HepG2 (cell line): ENCODE results near the gene MID2. TPM values are rescaled to one million over a fixed set of nuclear protein-coding genes. Genes with fewer than 3 reads are reported as not detected.

Experiments
- ATAC-seq: fragments of 200-7000 bp; cut with Tn5 transposase; 3 replicates; pipeline ENCODE4 v1.9.1; 2020; ENCODE audit warnings: mild to moderate bottlenecking, moderate library complexity
- BruUV-seq: library from RNA; stranded (reverse); fragments of 400-500 nt; replicated peaks from 2 replicates; lab custom pipeline; 2021; lab: Mats Ljungman, UMichigan
- CTCF ChIA-PET: fragments of 300-600 bp; formaldehyde crosslinking; extraction: SDS; loops from one replicate; lab custom pipeline; 2021; ENCODE audit warnings: low total read pairs, inconsistent platforms, low intra/inter-chr PET ratio; lab: Yijun Ruan, JAX
- POLR2A ChIA-PET: fragments of 350-600 bp; sonication (Branson Sonifier 250); formaldehyde crosslinking; loops from one replicate; lab custom pipeline; 2020; ENCODE audit warnings: antibody characterized with exemption, inconsistent platforms; lab: Yijun Ruan, JAX
- DNase-seq: peaks from one replicate; pipeline ENCODE4 v3.0.0-alpha.2; 2015; ENCODE audit warnings: low spot score
- FAIRE-seq: peaks from 3 replicates; lab custom pipeline; 2011; peaks lifted over from hg19 to GRCh38; lab: Jason Lieb, UNC
- H2AFZ ChIP-seq: one replicate; pipeline ENCODE4 v1.6.1; 2011; ENCODE audit warnings: low read length, inconsistent platforms
- H3K27ac ChIP-seq: fragments of 300-600 bp; 3 replicates; pipeline ENCODE4 v1.8.0; 2011; ENCODE audit warnings: mixed run types, mild to moderate bottlenecking, mixed read lengths, low read length, inconsistent platforms; ENCODE audit not compliant: insufficient read depth; ENCODE audit errors: extremely low read length
- H3K27me3 ChIP-seq, 2 experiments: fragments of 200-600 bp in 1 of 2; 2 replicates in 1 of 2; 3 replicates in 1 of 2; pipeline versions ENCODE4 v1.6.0 to v1.8.0; 2011; ENCODE audit warnings: low read length in 2 of 2, mild to moderate bottlenecking in 2 of 2, moderate library complexity in 2 of 2, inconsistent platforms in 1 of 2; ENCODE audit not compliant: insufficient read depth in 2 of 2, control insufficient read depth in 1 of 2
- H3K36me3 ChIP-seq, 2 experiments: fragments of 200-600 bp in 1 of 2; replicated peaks in 1 of 2; 2 replicates in 1 of 2; 3 replicates in 1 of 2; pipeline versions ENCODE4 v1.5.1 to v1.8.0; 2011; ENCODE audit warnings: low read length in 2 of 2, inconsistent platforms in 1 of 2; ENCODE audit not compliant: insufficient read depth in 2 of 2, control insufficient read depth in 1 of 2
- H3K4me1 ChIP-seq: 2 replicates; pipeline ENCODE4 v1.5.1; 2012; ENCODE audit warnings: low read length, inconsistent platforms; ENCODE audit not compliant: insufficient read depth
- H3K4me2 ChIP-seq: 2 replicates; pipeline ENCODE4 v1.6.0; 2011; ENCODE audit warnings: low read depth, low read length, inconsistent platforms
- H3K4me3 ChIP-seq, 3 experiments: fragments of 200-600 bp in 1 of 3; sonication (generic), shearing (Covaris generic) in 1 of 3; replicated peaks in 1 of 3; 2 replicates each; pipeline ENCODE4 v1.5.1; 2011 to 2016; ENCODE audit warnings: low read length in 3 of 3, inconsistent platforms in 2 of 3, low read depth in 2 of 3, mild to moderate bottlenecking in 2 of 3, control low read depth in 1 of 3, mixed read lengths in 1 of 3; ENCODE audit not compliant: insufficient read depth in 1 of 3
- H3K79me2 ChIP-seq: one replicate; pipeline ENCODE4 v1.6.1; 2011; ENCODE audit warnings: low read length, inconsistent platforms; ENCODE audit not compliant: insufficient read depth
- H3K9ac ChIP-seq: 2 replicates; pipeline ENCODE4 v1.6.0; 2011; ENCODE audit warnings: mild to moderate bottlenecking, low read depth, low read length, inconsistent platforms; ENCODE audit not compliant: insufficient read depth
- H3K9me3 ChIP-seq: 2 replicates; pipeline ENCODE4 v1.5.1; 2012; ENCODE audit warnings: mild to moderate bottlenecking, low read length
- H4K20me1 ChIP-seq: 2 replicates; pipeline ENCODE4 v1.6.0; 2011; ENCODE audit warnings: inconsistent platforms, mild to moderate bottlenecking, low read length, moderate library complexity; ENCODE audit not compliant: insufficient read depth
- CREB1 ChIP-seq, 2 experiments: fragments of 450-650 bp in 1 of 2; IDR thresholded peaks; 2 replicates each; pipeline ENCODE4 v1.6.1; 2016 to 2017; ENCODE audit warnings: control low read depth in 1 of 2, mild to moderate bottlenecking in 1 of 2, missing compliant biosample characterization in 1 of 2, missing genetic modification characterization in 1 of 2
- ERF ChIP-seq: IDR thresholded peaks from 2 replicates; pipeline ENCODE4 v1.6.1; 2018; ENCODE audit warnings: missing biosample characterization, missing genetic modification reagents
- MEF2D ChIP-seq: sonication (generic); formaldehyde crosslinking; IDR thresholded peaks from 2 replicates; pipeline ENCODE4 v1.5.1; 2020; ENCODE audit warnings: mild to moderate bottlenecking, missing genetic modification reagents
- RFXAP ChIP-seq: sonication (generic); formaldehyde crosslinking; IDR thresholded peaks from 2 replicates; pipeline ENCODE4 v1.4.0; 2020; ENCODE audit warnings: missing genetic modification reagents, borderline replicate concordance
- SMC3 ChIP-seq: IDR thresholded peaks from 2 replicates; pipeline ENCODE4 v1.6.1; 2011; ENCODE audit warnings: low read length, improper control_type of control experiment
- STAG1 ChIP-seq: sonication (generic); formaldehyde crosslinking; IDR thresholded peaks from 2 replicates; pipeline ENCODE4 v1.4.0; 2020; ENCODE audit warnings: missing genetic modification reagents
- ZKSCAN8 ChIP-seq: IDR thresholded peaks from 2 replicates; pipeline ENCODE4 v1.6.1; 2016; ENCODE audit warnings: borderline replicate concordance, missing genetic modification reagents, missing compliant biosample characterization
- ZNF709 ChIP-seq: sonication (generic); formaldehyde crosslinking; IDR thresholded peaks from 2 replicates; pipeline ENCODE4 v1.5.0; 2020; ENCODE audit warnings: mild to moderate bottlenecking, missing genetic modification reagents
- WGBS: methylation state at CpG from one replicate; pipeline ENCODE4 v1.1.6; 2017; ENCODE audit warnings: low lambda C conversion rate; 5-methylcytosine and 5-hydroxymethylcytosine counted together
- in situ Hi-C: cut with HindIII; loops from 2 replicates; pipeline ENCODE4 v1.10.0; 2017; ENCODE audit warnings: low pct_unique_long_range_greater_than_20kb; ENCODE audit not compliant: extremely low pct_ligation_motif_present
- intact Hi-C: fragments of 100-400 bp; cut with micrococcal nuclease; formaldehyde crosslinking; loops from one replicate; pipeline ENCODE4 v1.10.0; 2022; ENCODE audit not compliant: unreplicated experiment
- polyA plus RNA-seq, 8 experiments: library from polyadenylated mRNA; depleted of rRNA in 3 of 8; stranded (reverse) in 7 of 8; unstranded in 1 of 8; fragments of >200 nt; fragmentation: Illumina TruSeq in 4 of 8; extraction: Trizol in 4 of 8; gene quantifications; 2 replicates each; pipeline versions ENCODE4 v1.2.1 to v1.2.3, GENCODE V29; 2011 to 2016; ENCODE audit warnings: low read depth in 4 of 8, missing spikeins in 1 of 8, mixed read lengths in 1 of 8; ENCODE audit not compliant: insufficient read depth in 1 of 8
- total RNA-seq, 5 experiments: library from RNA; depleted of rRNA; stranded (reverse); fragments of >200 nt; fragmentation: Illumina TruSeq; extraction: Trizol; gene quantifications; 2 replicates each; pipeline ENCODE4 v1.2.3, GENCODE V29; 2016; ENCODE audit warnings: low read depth in 1 of 5
- TF ChIP-seq, protein P1 (sequence below): sonication (generic); formaldehyde crosslinking; IDR thresholded peaks from 2 replicates; pipeline ENCODE4 v1.5.0; 2020; ENCODE audit warnings: mild to moderate bottlenecking, missing genetic modification reagents, moderate library complexity

Gene MID2
- total and polyA plus RNA-seq, 2 of the 13 experiments (the other 11 are each of a cell fraction or from before 2014, with no cell fraction given): 0.05 to 0.09 TPM

DNA sequence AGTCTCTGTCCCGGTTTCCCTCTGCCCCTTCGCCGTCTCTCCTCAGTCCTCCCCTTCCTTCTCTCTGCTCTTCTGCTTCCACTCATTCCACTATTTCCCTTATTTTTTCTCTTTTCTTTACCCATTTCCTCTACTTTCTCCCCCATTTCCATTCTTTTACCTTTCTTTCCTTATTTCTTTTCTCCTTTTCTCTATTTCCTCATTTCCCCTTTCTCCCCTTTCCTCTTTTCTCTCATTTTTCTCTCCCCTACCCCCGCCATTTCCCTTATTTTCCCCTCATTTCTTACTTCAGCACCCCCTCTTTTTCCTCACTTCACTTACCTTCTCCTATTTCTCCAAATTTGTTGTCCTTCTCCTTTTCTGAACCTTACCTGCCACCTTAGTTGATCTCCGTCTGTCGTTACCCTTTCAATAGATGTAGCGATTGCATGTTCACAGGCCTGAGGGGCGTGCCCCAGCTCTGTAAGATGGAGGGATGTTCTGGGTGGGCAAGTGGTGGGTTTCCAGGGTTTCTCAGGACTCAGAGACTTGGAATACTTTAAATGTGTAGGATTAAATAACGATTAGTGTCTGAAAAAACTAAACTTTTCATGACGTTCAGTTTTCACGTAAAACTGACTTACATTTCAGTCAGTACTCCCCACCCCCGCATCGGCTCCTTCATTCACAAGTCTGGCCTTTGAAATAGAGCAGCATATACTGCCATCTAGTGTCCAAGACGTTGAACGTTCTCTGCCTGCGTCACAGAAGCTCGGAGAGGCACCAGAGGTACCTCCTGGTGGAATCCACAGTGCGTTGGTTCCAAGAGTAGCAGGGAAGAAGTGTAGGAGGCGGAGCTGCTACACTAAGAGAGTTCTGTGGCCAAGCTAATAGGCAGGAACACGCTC lies 48.8 kb upstream of the MID2 start:
- CTCF ChIA-PET: interaction anchor here (1.6 kb wide), 1 partner anchor 117 kb away, joined by 8 read pairs; no protein-coding TSS in a partner anchor
- 10% methylated on average over 16 of the region's 20 CpGs for WGBS
- H3K27ac ChIP-seq: no peak overlapping the region

More for the DNA sequence above, 48.8 kb upstream of the MID2 start:
- Histone ChIP-seq H3K4me2 (peak overlapping the region; percentile 63; the same call in 1 of the 2 replicates), H3K36me3 (no peaks in the 10 kb centered on the region), H3K9ac (no peak overlapping the region), H3K4me3 (no peak overlapping the region)
- FAIRE-seq: peak; percentile 68
- DNase-seq: peak; percentile 50
- no TSS peak for BruUV-seq
- TF ChIP-seq SMC3 (peak; percentile 50; the same call in 1 of the 2 replicates), MEF2D (no peak), STAG1 (CRISPR knock-in tag) (peak; percentile 70), ERF (CRISPR knock-in tag) (no peak), ZKSCAN8 (CRISPR knock-in tag) (no peak), RFXAP (CRISPR knock-in tag) (no peak), CREB1 (IDR thresholded peaks at IDR 0.05) (no peak), CREB1 (CRISPR knock-in tag; IDR thresholded peaks at IDR 0.05) (peak; percentile 45; the same call in 1 of the 2 replicates), ZNF709 (no peak)
- TF ChIP-seq, protein P1, sequence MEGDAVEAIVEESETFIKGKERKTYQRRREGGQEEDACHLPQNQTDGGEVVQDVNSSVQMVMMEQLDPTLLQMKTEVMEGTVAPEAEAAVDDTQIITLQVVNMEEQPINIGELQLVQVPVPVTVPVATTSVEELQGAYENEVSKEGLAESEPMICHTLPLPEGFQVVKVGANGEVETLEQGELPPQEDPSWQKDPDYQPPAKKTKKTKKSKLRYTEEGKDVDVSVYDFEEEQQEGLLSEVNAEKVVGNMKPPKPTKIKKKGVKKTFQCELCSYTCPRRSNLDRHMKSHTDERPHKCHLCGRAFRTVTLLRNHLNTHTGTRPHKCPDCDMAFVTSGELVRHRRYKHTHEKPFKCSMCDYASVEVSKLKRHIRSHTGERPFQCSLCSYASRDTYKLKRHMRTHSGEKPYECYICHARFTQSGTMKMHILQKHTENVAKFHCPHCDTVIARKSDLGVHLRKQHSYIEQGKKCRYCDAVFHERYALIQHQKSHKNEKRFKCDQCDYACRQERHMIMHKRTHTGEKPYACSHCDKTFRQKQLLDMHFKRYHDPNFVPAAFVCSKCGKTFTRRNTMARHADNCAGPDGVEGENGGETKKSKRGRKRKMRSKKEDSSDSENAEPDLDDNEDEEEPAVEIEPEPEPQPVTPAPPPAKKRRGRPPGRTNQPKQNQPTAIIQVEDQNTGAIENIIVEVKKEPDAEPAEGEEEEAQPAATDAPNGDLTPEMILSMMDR: peak; percentile 71
- TF ChIP-seq, all 625 proteins: peak for 4
- in situ Hi-C loops (loop anchor here (5.0 kb wide), 1 partner anchor 115 kb away; no protein-coding TSS in a partner anchor), intact Hi-C loops (loop anchor here (1.0 kb wide), 1 partner anchor 118 kb away; no protein-coding TSS in a partner anchor)
- no peaks in the 10 kb centered on the region for H3K9me3 ChIP-seq
- no peak overlapping the region for H2AFZ ChIP-seq
- 0 out of 2 replicates have a peak, but pooled peaks cover 6% of the 10 kb centered on the region for H3K4me1 ChIP-seq
- H3K27me3 ChIP-seq: peaks cover 6 to 29% of the 10 kb centered on the region in 2 experiments
- POLR2A ChIA-PET: no interaction called here
- peak; percentile 75 for ATAC-seq
- no peaks in the 10 kb centered on the region for H3K79me2 ChIP-seq
- H4K20me1 ChIP-seq: no peaks in the 10 kb centered on the region
